ENCODE results near the gene IQCN.

GRCh38 chr19:18306209-18306887 is 32.1 kb upstream of the IQCN start:
- TF ChIP-seq YY1 (IDR thresholded peaks at IDR 0.05) (no peak), CTCF (IDR thresholded peaks at IDR 0.05; ENCODE audit: low read depth, low read length, missing input control) (no peak), MAX (IDR thresholded peaks at IDR 0.05) (no peak), GABPA (IDR thresholded peaks at IDR 0.05 in 1 of 2, conservative IDR thresholded peaks at IDR 0.05 in 1 of 2) (no peak), RAD21 (IDR thresholded peaks at IDR 0.05) (no peak), REST (IDR thresholded peaks at IDR 0.05) (no peak), ZBTB33 (IDR thresholded peaks at IDR 0.05) (no peak), FOXA1 (IDR thresholded peaks at IDR 0.05) (no peak), JUND (IDR thresholded peaks at IDR 0.05) (no peak), SP1 (IDR thresholded peaks at IDR 0.05) (no peak), NR2F2 (IDR thresholded peaks at IDR 0.05) (no peak), TAF1 (conservative IDR thresholded peaks at IDR 0.05) (no peak), ATF3 (IDR thresholded peaks at IDR 0.05) (no peak), RXRA (IDR thresholded peaks at IDR 0.05) (no peak)
